Astrocyte (in vitro differentiated cells and primary cell): ENCODE data around the gene ADAP1. TPM values are rescaled to one million over a fixed set of nuclear protein-coding genes. Genes with fewer than 3 reads are reported as not detected.

Experiments
- DNase-seq: peaks from one replicate; pipeline ENCODE4 v3.0.0-alpha.2; 2010; ENCODE audit warnings: low read depth
- FAIRE-seq: peaks from 2 replicates; lab custom pipeline; 2011; peaks lifted over from hg19 to GRCh38; lab: Jason Lieb, UNC
- H2AFZ ChIP-seq: 2 replicates; pipeline ENCODE4 v1.6.0; 2012; ENCODE audit warnings: low read depth, low read length, inconsistent platforms
- H3K27ac ChIP-seq: 2 replicates; pipeline ENCODE4 v1.5.1; 2011; ENCODE audit warnings: low read depth, low read length, inconsistent platforms
- H3K27me3 ChIP-seq: 2 replicates; pipeline ENCODE4 v1.6.0; 2011; ENCODE audit warnings: low read length, inconsistent platforms; ENCODE audit not compliant: insufficient read depth
- H3K36me3 ChIP-seq: 2 replicates; pipeline ENCODE4 v1.5.1; 2011; ENCODE audit warnings: low read length, inconsistent platforms; ENCODE audit not compliant: insufficient read depth
- H3K4me1 ChIP-seq: 2 replicates; pipeline ENCODE4 v1.5.1; 2011; ENCODE audit warnings: low read length, inconsistent platforms; ENCODE audit not compliant: insufficient read depth
- H3K4me2 ChIP-seq: 2 replicates; pipeline ENCODE4 v1.6.0; 2012; ENCODE audit warnings: low read length, inconsistent platforms
- H3K4me3 ChIP-seq: 2 replicates; pipeline ENCODE4 v1.5.1; 2011; ENCODE audit warnings: low read depth, mild to moderate bottlenecking, low read length, inconsistent platforms; ENCODE audit not compliant: insufficient read depth
- H3K79me2 ChIP-seq: 2 replicates; pipeline ENCODE4 v1.6.0; 2012; ENCODE audit warnings: mild to moderate bottlenecking, low read length, inconsistent platforms; ENCODE audit not compliant: insufficient read depth
- H3K9ac ChIP-seq: 2 replicates; pipeline ENCODE4 v1.6.0; 2012; ENCODE audit warnings: mild to moderate bottlenecking, low read length, inconsistent platforms
- H3K9me3 ChIP-seq: 2 replicates; pipeline ENCODE4 v1.5.1; 2012; ENCODE audit warnings: low read depth, mild to moderate bottlenecking, low read length, inconsistent platforms; ENCODE audit not compliant: insufficient read depth
- H4K20me1 ChIP-seq: 2 replicates; pipeline ENCODE4 v1.6.0; 2012; ENCODE audit warnings: low read length, inconsistent platforms; ENCODE audit not compliant: insufficient read depth
- H3K27ac Mint-ChIP-seq: one replicate; pipeline ENCODE4 v1.8.0; 2021; ENCODE audit warnings: mild to moderate bottlenecking, mixed read lengths; ENCODE audit not compliant: unreplicated experiment
- H3K27me3 Mint-ChIP-seq: one replicate; pipeline ENCODE4 v1.8.0; 2021; ENCODE audit warnings: low read depth, mixed read lengths; ENCODE audit not compliant: unreplicated experiment
- H3K36me3 Mint-ChIP-seq: one replicate; pipeline ENCODE4 v1.8.0; 2021; ENCODE audit warnings: low read depth, mixed read lengths; ENCODE audit not compliant: unreplicated experiment
- H3K4me1 Mint-ChIP-seq: one replicate; pipeline ENCODE4 v1.8.0; 2021; ENCODE audit warnings: low read depth, mixed read lengths; ENCODE audit not compliant: unreplicated experiment
- H3K4me3 Mint-ChIP-seq: one replicate; pipeline ENCODE4 v1.8.0; 2021; ENCODE audit warnings: mild to moderate bottlenecking, moderate library complexity, mixed read lengths; ENCODE audit not compliant: unreplicated experiment
- H3K9me3 Mint-ChIP-seq: one replicate; pipeline ENCODE4 v1.8.0; 2021; ENCODE audit warnings: mild to moderate bottlenecking, mixed read lengths; ENCODE audit not compliant: unreplicated experiment
- EZH2 ChIP-seq: IDR thresholded peaks from 2 replicates; pipeline ENCODE4 v1.6.1; 2012; ENCODE audit warnings: mild to moderate bottlenecking, low read length, inconsistent platforms; ENCODE audit not compliant: insufficient read depth
- total RNA-seq: library from RNA; stranded (reverse); gene quantifications from 2 replicates; pipeline ENCODE4 v1.2.1, GENCODE V29; 2021
- TF ChIP-seq, protein P1 (sequence below): IDR thresholded peaks from 2 replicates; pipeline ENCODE4 v1.5.1; 2011; ENCODE audit warnings: low read depth, mild to moderate bottlenecking, inconsistent platforms, low read length, moderate library complexity; ENCODE audit not compliant: insufficient read depth

ADAP1 gene
- total RNA-seq, 1 donor from 2014 or later, result 4.8 TPM

GRCh38 chr7:935164-935873 lies 19.2 kb downstream of the ADAP1 start:
- Histone ChIP-seq H3K9me3 (peaks cover 4% of the 10 kb centered on the region), H3K36me3 (no peaks in the 10 kb centered on the region), H3K4me1 (no peaks in the 10 kb centered on the region), H3K9ac (no peak overlapping the region), H3K79me2 (no peaks in the 10 kb centered on the region), H3K27ac (no peak overlapping the region), H3K27me3 (peaks cover 2% of the 10 kb centered on the region), H2AFZ (no peak overlapping the region), H3K4me2 (no peak overlapping the region), H3K4me3 (no peak overlapping the region), H4K20me1 (no peaks in the 10 kb centered on the region)
- DNase-seq, result no peak
- peaks cover 4% of the 10 kb centered on the region for H3K9me3 Mint-ChIP-seq
- H3K27me3 Mint-ChIP-seq, result peaks cover 7% of the 10 kb centered on the region
- no peak overlapping the region for H3K4me3 Mint-ChIP-seq
- no peak overlapping the region for H3K27ac Mint-ChIP-seq
- FAIRE-seq, result no peak
- peaks cover 6% of the 10 kb centered on the region for H3K4me1 Mint-ChIP-seq
- peaks cover 6% of the 10 kb centered on the region for H3K36me3 Mint-ChIP-seq
- TF ChIP-seq, protein P1, sequence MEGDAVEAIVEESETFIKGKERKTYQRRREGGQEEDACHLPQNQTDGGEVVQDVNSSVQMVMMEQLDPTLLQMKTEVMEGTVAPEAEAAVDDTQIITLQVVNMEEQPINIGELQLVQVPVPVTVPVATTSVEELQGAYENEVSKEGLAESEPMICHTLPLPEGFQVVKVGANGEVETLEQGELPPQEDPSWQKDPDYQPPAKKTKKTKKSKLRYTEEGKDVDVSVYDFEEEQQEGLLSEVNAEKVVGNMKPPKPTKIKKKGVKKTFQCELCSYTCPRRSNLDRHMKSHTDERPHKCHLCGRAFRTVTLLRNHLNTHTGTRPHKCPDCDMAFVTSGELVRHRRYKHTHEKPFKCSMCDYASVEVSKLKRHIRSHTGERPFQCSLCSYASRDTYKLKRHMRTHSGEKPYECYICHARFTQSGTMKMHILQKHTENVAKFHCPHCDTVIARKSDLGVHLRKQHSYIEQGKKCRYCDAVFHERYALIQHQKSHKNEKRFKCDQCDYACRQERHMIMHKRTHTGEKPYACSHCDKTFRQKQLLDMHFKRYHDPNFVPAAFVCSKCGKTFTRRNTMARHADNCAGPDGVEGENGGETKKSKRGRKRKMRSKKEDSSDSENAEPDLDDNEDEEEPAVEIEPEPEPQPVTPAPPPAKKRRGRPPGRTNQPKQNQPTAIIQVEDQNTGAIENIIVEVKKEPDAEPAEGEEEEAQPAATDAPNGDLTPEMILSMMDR, result no peak
- no peak for TF ChIP-seq EZH2

- no peaks in the 10 kb centered on the region for H3K9me3 Mint-ChIP-seq
- no peak overlapping the region for H3K4me3 ChIP-seq
- DNase-seq, result no peak
- H3K36me3 ChIP-seq, result no peaks in the 10 kb centered on the region
- H3K4me2 ChIP-seq, result no peak overlapping the region
- H4K20me1 ChIP-seq, result no peaks in the 10 kb centered on the region
- peaks cover 2% of the 10 kb centered on the region for H3K36me3 Mint-ChIP-seq
- H3K4me3 Mint-ChIP-seq, result no peak overlapping the region
- no peak for FAIRE-seq
- no peaks in the 10 kb centered on the region for H3K4me1 ChIP-seq
- H3K27ac Mint-ChIP-seq, result no peak overlapping the region
- H3K27ac ChIP-seq, result no peak overlapping the region
- no peak overlapping the region for H2AFZ ChIP-seq
- H3K9me3 ChIP-seq, result no peaks in the 10 kb centered on the region
- no peaks in the 10 kb centered on the region for H3K27me3 ChIP-seq
- peaks cover under 1% of the 10 kb centered on the region for H3K27me3 Mint-ChIP-seq
- no peak for TF ChIP-seq EZH2
- TF ChIP-seq, protein P1, result no peak
- H3K4me1 Mint-ChIP-seq, result peaks cover 6% of the 10 kb centered on the region
- no peak overlapping the region for H3K9ac ChIP-seq
- no peaks in the 10 kb centered on the region for H3K79me2 ChIP-seq
Measured at GRCh38 chr7:934469-935163, 19.9 kb downstream of the ADAP1 start.

DNA sequence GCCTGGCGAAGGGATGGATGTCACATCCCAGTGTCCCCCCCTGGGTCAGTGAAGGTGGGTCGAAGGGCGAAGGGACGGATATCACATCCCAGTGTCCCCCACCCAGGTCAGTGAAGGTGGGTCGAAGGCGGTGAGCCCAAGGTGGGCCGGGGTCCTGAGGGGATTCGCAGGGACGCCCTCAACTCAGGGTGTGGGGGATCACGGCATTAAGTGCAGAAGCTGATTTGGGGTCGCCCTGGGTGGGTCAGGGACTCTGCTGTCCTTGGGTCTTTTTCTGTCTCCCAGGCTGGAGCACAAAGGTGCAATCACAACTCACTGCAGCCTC lies 21.9 kb downstream of the ADAP1 start:
- no peaks in the 10 kb centered on the region for H4K20me1 ChIP-seq
- H3K36me3 ChIP-seq, result no peaks in the 10 kb centered on the region
- no peaks in the 10 kb centered on the region for H3K27me3 Mint-ChIP-seq
- H3K4me1 Mint-ChIP-seq, result peaks cover 6% of the 10 kb centered on the region
- H2AFZ ChIP-seq, result no peak overlapping the region
- H3K9ac ChIP-seq, result no peak overlapping the region
- no peak overlapping the region for H3K4me2 ChIP-seq
- TF ChIP-seq, protein P1, result no peak
- no peak for TF ChIP-seq EZH2
- H3K36me3 Mint-ChIP-seq, result no peaks in the 10 kb centered on the region
- no peak for DNase-seq
- no peaks in the 10 kb centered on the region for H3K9me3 Mint-ChIP-seq
- H3K4me1 ChIP-seq, result peaks cover 6% of the 10 kb centered on the region
- H3K4me3 Mint-ChIP-seq, result no peak overlapping the region
- no peak overlapping the region for H3K4me3 ChIP-seq
- H3K79me2 ChIP-seq, result no peaks in the 10 kb centered on the region
- no peaks in the 10 kb centered on the region for H3K9me3 ChIP-seq
- H3K27ac ChIP-seq, result no peak overlapping the region
- H3K27ac Mint-ChIP-seq, result no peak overlapping the region
- H3K27me3 ChIP-seq, result no peaks in the 10 kb centered on the region
- no peak for FAIRE-seq
